HG03175 (cell line): ENCODE data around the gene EGFR.
"Not testable (repeated sequence)": the region's sequence is repeated elsewhere in the genome, so short reads cannot be mapped to it uniquely, and the experiment has no call there.

Source experiments
- ATAC-seq: cut with Tn5 transposase; IDR thresholded peaks from one replicate; pipeline ENCODE4 v1.9.1; 2021; ENCODE audit warnings: mild to moderate bottlenecking, moderate library complexity; ENCODE audit not compliant: unreplicated experiment

EGFR gene

GRCh38 chr7:55034776-55035175, 16.0 kb downstream of the EGFR start:
- ATAC-seq = no peak

GRCh38 chr7:55035410-55035809, 16.6 kb downstream of the EGFR start:
- ATAC-seq = not testable (repeated sequence)

GRCh38 chr7:55036950-55037736, 18.3 kb downstream of the EGFR start:
- ATAC-seq = no peak

GRCh38 chr7:55043691-55044370, 25.0 kb downstream of the EGFR start:
- ATAC-seq = no peak

- no peak for ATAC-seq
Observed at GRCh38 chr7:55044371-55044717, 25.5 kb downstream of the EGFR start.

- ATAC-seq = no peak
Observed at GRCh38 chr7:55044791-55045190, 26.0 kb downstream of the EGFR start.

GRCh38 chr7:55046582-55047342, 27.9 kb downstream of the EGFR start:
- ATAC-seq = no peak

- no peak for ATAC-seq
Observed at GRCh38 chr7:55048221-55048859, 29.5 kb downstream of the EGFR start.

- no peak for ATAC-seq
Observed at GRCh38 chr7:55050281-55050680, 31.5 kb downstream of the EGFR start.

- no peak for ATAC-seq
Observed at GRCh38 chr7:55052081-55052480, 33.3 kb downstream of the EGFR start.

GRCh38 chr7:55052741-55053427, 34.1 kb downstream of the EGFR start:
- no peak for ATAC-seq

- ATAC-seq = no peak
Observed at GRCh38 chr7:55053651-55054571, 35.1 kb downstream of the EGFR start.

- no peak for ATAC-seq
Observed at GRCh38 chr7:55054758-55055157, 35.9 kb downstream of the EGFR start.

GRCh38 chr7:55055479-55055878, 36.7 kb downstream of the EGFR start:
- no peak for ATAC-seq

GRCh38 chr7:55056068-55056467, 37.3 kb downstream of the EGFR start:
- no peak for ATAC-seq

GRCh38 chr7:55056577-55057480, 38.0 kb downstream of the EGFR start:
- ATAC-seq = no peak

GRCh38 chr7:55058314-55058713, 39.5 kb downstream of the EGFR start:
- no peak for ATAC-seq

- ATAC-seq = no peak
Observed at GRCh38 chr7:55059021-55059420, 40.2 kb downstream of the EGFR start.

GRCh38 chr7:55060085-55060484, 41.3 kb downstream of the EGFR start:
- no peak for ATAC-seq
